HG02970 (cell line): ENCODE results near the gene SRMS.

Experiments used
- ATAC-seq: cut with Tn5 transposase; IDR thresholded peaks from one replicate; pipeline ENCODE4 v1.9.1; 2021; ENCODE audit warnings: mild to moderate bottlenecking, moderate library complexity, moderate number of reproducible peaks; ENCODE audit not compliant: unreplicated experiment, low FRiP score

Gene SRMS

GRCh38 chr20:63507083-63507743 is 40.3 kb downstream of the SRMS start:
- ATAC-seq: no peak

- no peak for ATAC-seq
Observed at GRCh38 chr20:63505723-63506122, 41.8 kb downstream of the SRMS start.

- no peak for ATAC-seq
Observed at GRCh38 chr20:63505281-63505680, 42.3 kb downstream of the SRMS start.

- no peak for ATAC-seq
Observed at GRCh38 chr20:63504642-63505041, 42.9 kb downstream of the SRMS start.

- ATAC-seq: no peak
Observed at GRCh38 chr20:63503524-63503923, 44.0 kb downstream of the SRMS start.

GRCh38 chr20:63502671-63503172 is 44.8 kb downstream of the SRMS start:
- ATAC-seq: no peak

GRCh38 chr20:63501818-63502670 is 45.5 kb downstream of the SRMS start:
- ATAC-seq: no peak

- ATAC-seq: no peak
Observed at GRCh38 chr20:63500902-63501817, 46.4 kb downstream of the SRMS start.

GRCh38 chr20:63500151-63500901 is 47.2 kb downstream of the SRMS start:
- ATAC-seq: no peak

- no peak for ATAC-seq
Observed at GRCh38 chr20:63499338-63499969, 48.1 kb downstream of the SRMS start.

GRCh38 chr20:63498960-63499337 is 48.6 kb downstream of the SRMS start, which contains the start of gene EEF1A2:
Gene EEF1A2, minus strand, starts transcription at chr20:63499083. Its CDS starts 1,320 bp downstream, at chr20:63497763.
- ATAC-seq: no peak

- ATAC-seq: no peak
Observed at GRCh38 chr20:63497946-63498935, 49.3 kb downstream of the SRMS start.

- ATAC-seq: no peak
Observed at GRCh38 chr20:63497138-63497945, 50.2 kb downstream of the SRMS start.

GRCh38 chr20:63496596-63497120 is 50.9 kb downstream of the SRMS start:
- no peak for ATAC-seq

- ATAC-seq: no peak
Observed at GRCh38 chr20:63495741-63496595, 51.6 kb downstream of the SRMS start.

GRCh38 chr20:63495167-63495720 is 52.3 kb downstream of the SRMS start:
- ATAC-seq: no peak
